ENCODE data around the gene SLC10A3.

Gene SLC10A3

DNA sequence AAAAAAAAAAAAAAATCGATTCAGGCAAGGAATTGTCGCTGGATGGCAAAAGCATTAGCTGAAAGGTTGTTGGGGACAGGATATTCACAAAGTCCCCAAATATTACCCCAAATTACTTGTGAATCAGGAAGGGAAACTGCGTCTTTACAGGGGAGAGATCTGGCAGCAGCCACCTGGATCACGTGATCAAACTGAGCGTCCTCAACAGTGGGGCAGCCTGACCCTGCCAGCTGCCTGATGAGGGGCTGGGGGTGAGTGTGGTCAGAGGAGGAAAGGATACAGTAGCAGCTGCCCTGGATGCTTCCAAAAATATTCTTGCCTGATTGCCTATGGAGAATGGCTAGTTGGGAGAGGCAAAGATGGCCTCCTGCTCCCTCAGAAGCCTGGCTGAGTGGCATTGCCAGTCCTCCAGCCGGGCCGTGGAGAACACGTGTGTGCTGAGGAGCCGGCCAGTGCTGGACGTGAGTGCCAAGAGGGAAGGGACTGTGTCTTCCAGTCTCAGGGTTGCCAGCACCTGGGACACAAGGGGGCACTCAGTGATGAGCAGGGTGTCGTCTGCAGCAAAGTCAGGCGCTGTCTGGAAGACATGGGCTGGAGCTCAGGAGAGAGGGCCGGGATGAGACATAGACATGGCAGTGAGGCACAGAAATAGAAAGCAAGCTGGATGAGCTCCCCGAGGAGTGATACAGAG, 8.4 kb downstream of the SLC10A3 start:
- TF ChIP-seq GATA1 (IDR thresholded peaks at IDR 0.05; ENCODE audit: low read depth, low read length) (no peak), POLR2A (IDR thresholded peaks at IDR 0.05; ENCODE audit: low read length) (no peak)
- DNase-seq, result no peak

DNA sequence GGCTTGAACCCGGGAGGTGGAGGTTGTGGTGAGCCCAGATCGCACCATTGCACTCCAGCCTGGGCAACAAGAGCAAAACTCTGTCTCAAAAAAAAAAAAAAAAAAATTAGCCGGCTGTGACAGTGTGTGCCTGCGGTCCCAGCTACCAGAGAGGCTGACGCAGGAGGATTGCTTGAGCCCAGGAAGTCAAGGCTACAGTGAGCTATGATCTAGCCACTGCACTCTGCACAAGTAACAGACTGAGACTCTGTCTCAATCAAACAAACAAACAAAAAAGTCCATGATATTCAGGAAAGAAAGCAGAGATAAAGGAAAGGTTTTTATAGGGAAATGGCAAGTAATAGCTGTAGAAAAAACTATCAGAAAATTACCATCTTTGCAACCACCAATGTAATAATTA, 9.2 kb downstream of the SLC10A3 start:
- no peak for DNase-seq
- no peak for TF ChIP-seq POLR2A (IDR thresholded peaks at IDR 0.05; ENCODE audit: low read length)
- no peak for TF ChIP-seq GATA1 (IDR thresholded peaks at IDR 0.05; ENCODE audit: low read depth, low read length)

DNA sequence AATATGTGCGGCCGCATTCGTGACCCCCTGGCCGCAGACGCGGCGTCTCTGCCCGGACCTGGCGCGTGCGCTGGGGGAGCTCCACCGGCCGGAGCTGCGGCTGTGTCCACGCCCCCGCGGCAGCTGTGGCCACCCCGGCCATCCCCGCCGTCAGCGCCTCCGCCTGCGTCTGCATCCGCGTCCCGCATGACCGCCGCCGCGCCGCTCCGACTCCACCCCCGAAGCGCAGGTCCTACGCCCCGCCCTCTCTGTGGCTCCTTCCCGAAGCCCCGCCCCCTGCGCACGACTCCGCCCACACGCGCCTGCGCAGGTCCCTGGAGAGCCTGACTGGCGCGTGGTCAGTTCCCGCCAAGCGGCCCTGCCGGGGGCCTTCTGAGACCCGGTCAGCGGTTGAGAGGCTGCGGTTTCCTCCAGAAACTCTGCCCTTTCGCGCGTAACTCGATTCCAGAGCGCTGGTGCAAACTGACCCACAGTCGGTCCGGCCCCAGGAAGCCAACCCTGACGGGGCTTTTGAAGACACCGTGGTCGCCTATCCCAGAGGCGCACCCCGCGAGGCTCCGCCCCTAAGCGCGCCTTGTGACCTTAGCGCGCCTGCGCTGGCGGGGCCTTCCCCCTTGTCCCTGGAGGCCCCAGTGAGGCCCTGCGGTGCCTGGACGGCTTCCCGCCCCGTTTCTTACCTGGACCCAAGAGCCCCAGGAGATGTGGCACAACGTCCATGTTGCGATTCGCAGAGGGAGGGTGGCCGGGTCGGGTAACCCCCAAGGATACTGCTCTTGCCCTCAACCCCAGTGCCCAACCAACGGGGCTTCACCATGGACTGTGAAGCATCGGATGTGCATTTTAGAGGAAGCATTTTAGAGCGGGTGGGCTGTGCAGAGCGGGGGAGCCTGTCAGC, 11.5 kb downstream of the SLC10A3 start, which contains the start of gene LAGE3:
Gene LAGE3, minus strand, starts transcription at position 554 of the 895 bp plus-strand sequence. Its CDS starts 366 bp downstream, at position 188.
- peak; percentile 95 to 97 for DNase-seq
- TF ChIP-seq POLR2A (IDR thresholded peaks at IDR 0.05; ENCODE audit: low read length), result peak; percentile 81
- no peak for TF ChIP-seq GATA1 (IDR thresholded peaks at IDR 0.05; ENCODE audit: low read depth, low read length)

DNA sequence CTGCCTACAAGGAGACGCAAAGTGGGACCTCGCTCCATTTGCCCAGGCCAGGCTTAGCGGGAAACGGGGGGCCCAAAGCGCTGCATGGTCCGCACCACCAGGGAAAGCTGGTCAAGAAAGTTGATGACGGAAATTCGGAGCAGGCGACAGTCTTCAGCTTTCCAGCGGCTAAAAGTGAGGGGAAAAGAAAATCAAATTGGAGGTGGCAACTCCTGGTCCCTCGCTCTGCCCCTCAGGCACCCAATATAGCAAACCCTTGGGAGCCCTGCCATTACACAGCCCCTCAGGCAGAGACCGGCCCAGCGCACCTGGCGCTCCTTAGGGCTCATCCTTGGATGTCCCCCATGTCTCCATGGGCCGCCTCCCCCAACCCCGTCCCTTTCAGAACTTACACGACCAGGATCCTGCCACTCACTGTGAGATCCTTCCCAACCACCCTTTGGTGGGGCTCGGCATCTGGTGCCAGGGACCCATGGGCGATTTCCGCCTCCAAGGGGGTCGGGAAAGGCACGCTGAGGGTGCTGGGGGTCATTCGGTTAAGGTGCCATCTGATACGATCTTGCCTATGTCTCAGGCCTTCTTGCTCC, 12.4 kb downstream of the SLC10A3 start:
- no peak for DNase-seq
- TF ChIP-seq POLR2A (IDR thresholded peaks at IDR 0.05; ENCODE audit: low read length) (no peak), GATA1 (IDR thresholded peaks at IDR 0.05; ENCODE audit: low read depth, low read length) (no peak)

DNA sequence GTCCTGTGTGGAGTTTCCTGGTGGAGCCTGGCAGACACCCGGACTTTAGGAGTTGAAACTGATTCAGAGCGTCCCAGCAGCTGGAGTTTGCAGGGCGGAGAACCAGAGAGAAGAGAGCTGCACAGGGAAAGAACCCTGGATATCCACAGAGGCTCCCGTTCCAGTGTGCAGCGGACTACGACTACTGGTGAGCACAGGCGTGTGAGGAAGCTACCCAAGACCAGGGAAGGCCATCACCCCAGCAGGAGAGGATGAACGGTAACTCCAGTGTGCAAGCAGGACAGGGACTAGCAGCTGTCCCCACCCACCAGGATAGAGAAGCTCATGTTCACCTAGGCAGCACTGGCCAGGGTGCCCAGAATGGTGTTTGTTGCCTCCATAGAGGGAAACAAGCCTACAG, 13.6 kb downstream of the SLC10A3 start:
- TF ChIP-seq POLR2A (IDR thresholded peaks at IDR 0.05; ENCODE audit: low read length), result no peak
- no peak for TF ChIP-seq GATA1 (IDR thresholded peaks at IDR 0.05; ENCODE audit: low read depth, low read length)
- no peak for DNase-seq

DNA sequence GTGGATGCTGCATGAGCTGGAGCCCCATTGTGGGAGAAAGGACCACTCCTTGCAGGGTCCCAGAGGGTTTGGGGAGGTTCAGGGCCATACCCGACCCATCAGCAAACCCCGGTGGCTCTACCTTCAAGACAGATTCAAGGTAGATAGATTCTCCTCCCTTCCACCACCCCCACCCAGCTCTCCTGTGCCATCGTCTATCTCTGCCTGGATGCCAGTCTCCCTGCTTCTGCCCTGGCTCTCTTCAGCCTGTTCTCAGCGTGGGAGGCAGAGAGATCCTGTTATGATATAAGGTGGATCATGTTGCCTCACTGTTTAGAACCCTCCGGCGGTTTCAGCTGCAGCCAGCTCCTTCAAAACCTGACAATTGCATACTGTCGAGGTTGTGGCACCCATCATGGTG, 16.7 kb downstream of the SLC10A3 start:
- TF ChIP-seq GATA1 (IDR thresholded peaks at IDR 0.05; ENCODE audit: low read depth, low read length) (no peak), POLR2A (IDR thresholded peaks at IDR 0.05; ENCODE audit: low read length) (no peak)

DNA sequence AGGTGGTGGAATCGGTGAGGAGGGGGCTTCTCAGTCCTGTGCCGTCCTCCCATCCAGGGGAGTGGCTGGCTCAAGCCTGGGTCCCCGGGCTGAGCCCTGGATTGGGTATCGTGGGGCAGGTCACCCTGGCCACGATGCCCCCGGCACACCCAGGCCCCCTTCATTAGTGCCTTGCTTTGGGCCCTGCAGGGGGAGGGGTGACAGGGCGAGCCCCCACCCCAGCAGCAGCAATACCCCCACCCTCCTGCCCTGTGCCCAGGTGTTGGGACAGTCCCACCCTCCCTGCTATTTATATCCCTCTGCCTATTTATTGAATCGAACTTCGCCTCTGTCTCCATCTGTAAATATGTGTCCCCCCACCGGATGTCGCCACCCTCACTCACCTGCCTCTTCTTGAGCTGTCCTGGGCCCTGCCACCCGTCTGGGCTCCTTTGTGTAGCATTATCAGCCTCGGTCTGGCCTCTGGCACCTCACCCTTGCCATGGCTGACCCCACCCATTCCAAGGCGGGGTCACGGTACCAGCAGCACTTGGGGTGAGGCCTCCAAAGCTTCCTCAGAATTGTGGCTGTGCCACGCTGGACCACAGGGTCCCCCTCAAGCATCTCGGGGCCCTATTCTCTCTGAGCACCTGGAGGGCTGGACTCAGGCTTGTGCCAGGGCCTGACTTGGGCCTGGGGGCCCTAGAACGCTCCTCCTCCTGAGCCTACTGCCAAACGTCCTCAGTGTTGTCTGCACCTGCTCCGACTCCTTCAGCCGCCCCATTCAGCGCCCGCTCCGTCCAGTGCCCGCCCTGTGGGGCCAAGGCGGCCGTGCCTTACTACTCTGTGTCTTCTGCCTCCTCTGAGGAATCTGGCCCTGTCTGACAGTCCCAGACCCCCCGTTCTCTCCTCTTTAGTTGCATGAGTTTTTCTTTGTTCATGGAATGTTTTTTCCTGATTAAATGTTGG, 17.5 kb downstream of the SLC10A3 start:
- no peak for TF ChIP-seq POLR2A (IDR thresholded peaks at IDR 0.05; ENCODE audit: low read length)
- TF ChIP-seq GATA1 (IDR thresholded peaks at IDR 0.05; ENCODE audit: low read depth, low read length), result no peak
- peak in 1 of 2 experiments; percentile 34 for DNase-seq

More for the DNA sequence above, 16.7 kb downstream of the SLC10A3 start:
- DNase-seq, result no peak

DNA sequence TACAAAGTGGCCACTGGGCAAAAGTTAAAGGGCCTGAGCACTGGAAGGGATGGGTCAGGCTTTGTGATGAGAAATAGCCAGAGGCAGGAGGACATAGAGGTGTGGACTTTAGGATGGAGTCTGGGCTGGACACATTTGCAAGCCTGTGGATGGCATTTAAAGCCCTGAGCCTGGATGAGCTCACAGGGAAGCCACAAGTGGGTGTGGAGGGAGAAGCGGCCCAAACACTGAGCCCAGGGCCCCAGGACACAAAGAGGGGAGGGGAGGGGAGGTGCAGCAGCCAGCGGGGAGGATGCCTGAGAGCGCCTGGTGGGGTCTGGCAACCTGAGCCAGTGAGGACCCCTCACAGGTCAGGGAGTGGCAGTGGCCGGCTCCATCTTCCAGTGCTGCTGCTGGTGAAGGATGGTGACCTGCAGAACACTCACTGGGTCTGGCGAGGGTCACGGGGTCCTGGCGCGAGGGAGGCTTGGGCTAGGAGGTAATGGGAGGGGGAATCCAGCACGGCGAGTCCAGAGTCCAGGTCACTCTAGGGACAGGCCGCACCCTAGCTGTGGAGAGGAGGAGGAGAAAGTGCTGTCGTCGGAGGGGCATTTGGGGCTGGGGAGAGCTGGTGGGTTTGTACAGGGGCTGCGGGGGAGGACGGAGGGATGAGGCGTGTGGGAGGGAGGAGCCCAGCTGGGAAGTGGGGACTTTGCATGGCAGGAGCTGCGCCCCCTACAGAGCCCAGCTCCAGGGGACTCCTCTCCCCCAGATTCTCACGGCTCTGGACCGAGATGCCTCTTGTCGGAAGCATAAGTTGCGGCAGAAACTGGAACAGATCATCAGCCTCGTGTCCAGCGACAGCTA, 18.4 kb downstream of the SLC10A3 start:
- DNase-seq, result no peak
- TF ChIP-seq POLR2A (IDR thresholded peaks at IDR 0.05; ENCODE audit: low read length), result no peak
- no peak for TF ChIP-seq GATA1 (IDR thresholded peaks at IDR 0.05; ENCODE audit: low read depth, low read length)

DNA sequence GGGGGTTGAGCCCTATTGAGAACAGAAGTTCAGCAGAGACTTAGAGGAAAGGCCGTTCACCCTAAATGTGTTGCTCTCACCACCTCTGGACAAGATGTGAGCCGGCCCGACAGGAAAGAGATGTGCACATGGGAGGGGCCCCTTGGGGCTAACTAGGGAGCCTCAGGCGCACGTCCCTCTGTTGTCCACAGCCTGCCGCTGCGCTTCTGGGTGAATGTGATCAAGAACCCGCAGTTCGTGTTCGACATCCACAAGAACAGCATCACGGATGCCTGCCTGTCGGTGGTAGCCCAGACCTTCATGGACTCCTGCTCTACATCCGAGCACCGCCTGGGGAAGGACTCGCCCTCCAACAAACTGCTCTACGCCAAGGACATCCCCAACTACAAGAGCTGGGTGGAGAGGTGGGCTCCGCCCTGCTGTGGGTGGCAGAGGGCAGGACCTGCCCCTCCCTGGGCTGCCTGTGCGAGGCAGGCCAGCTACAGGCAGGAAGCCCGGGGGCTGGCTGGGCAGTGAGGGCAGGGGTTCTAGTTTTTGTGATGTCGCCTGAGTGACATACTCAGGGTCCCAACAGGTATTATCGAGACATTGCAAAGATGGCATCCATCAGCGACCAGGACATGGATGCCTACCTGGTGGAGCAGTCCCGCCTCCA, 19.4 kb downstream of the SLC10A3 start:
- no peak for DNase-seq
- TF ChIP-seq GATA1 (IDR thresholded peaks at IDR 0.05; ENCODE audit: low read depth, low read length), result no peak
- TF ChIP-seq POLR2A (IDR thresholded peaks at IDR 0.05; ENCODE audit: low read length), result no peak

DNA sequence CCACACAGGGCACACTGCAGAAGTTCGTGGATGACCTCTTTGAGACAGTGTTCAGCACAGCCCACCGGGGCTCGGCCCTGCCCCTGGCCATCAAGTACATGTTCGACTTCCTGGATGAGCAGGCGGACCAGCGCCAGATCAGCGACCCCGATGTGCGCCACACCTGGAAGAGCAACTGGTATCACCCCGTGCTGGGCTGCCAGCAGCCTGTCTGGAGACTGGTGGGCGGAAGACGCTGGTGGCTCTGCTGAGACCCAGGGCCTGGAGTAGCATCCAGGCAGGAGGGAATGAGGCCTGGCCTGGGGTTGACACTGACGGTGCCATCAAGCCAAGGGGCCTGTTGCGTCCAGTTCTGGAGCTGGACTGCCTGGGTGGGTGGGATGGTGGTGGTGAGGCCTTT, 20.0 kb downstream of the SLC10A3 start:
- TF ChIP-seq GATA1 (IDR thresholded peaks at IDR 0.05; ENCODE audit: low read depth, low read length), result no peak
- no peak for TF ChIP-seq POLR2A (IDR thresholded peaks at IDR 0.05; ENCODE audit: low read length)
- DNase-seq, result no peak

DNA sequence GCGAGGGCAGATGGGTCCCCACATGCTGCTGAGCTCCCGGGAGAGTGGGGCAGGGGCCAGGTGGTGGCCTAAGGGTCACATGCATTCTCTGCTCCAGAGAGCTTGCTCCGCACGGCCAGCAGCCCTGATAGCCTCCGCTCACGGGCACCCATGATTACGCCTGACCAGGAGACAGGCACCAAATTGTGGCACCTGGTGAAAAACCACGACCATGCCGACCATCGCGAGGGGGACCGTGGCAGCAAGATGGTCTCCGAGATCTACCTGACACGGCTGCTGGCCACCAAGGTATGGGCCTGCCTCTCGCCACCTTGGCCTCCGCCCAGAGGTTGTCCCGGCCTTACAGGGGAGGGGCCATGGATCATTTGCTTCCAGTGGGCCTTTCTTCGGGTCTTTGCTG, 20.5 kb downstream of the SLC10A3 start:
- TF ChIP-seq POLR2A (IDR thresholded peaks at IDR 0.05; ENCODE audit: low read length), result no peak
- TF ChIP-seq GATA1 (IDR thresholded peaks at IDR 0.05; ENCODE audit: low read depth, low read length), result no peak
- no peak for DNase-seq

DNA sequence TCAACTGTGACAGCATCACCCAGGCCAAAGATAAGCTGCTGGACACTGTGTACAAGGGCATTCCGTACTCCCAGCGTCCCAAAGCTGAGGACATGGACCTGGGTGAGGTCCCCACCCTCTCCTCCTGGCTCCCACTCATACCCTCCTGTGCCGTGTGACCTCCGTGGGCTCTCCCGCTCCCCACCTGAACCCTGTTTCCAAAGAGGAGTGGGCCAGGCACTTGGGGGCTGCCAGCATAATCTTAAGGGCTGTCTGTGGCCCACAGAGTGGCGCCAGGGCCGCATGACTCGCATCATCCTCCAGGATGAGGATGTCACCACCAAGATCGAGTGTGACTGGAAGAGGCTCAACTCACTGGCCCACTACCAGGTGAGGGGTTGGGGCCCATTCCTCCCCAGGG, 21.3 kb downstream of the SLC10A3 start:
- DNase-seq, result no peak
- TF ChIP-seq POLR2A (IDR thresholded peaks at IDR 0.05; ENCODE audit: low read length) (no peak), GATA1 (IDR thresholded peaks at IDR 0.05; ENCODE audit: low read depth, low read length) (no peak)

Data from erythroblast (primary cell).